Inflammatory macrophage treated with lipopolysaccharide for 4 hours (primary cell): ENCODE data around the gene ASB13.
"Not testable (repeated sequence)": the region's sequence is repeated elsewhere in the genome, so short reads cannot be mapped to it uniquely, and the experiment has no call there.

Experiments used
- DNase-seq: peaks from one replicate; pipeline ENCODE4 v3.0.0-alpha.2; 2020

Gene ASB13

GRCh38 chr10:5622186-5622960 lies 44.0 kb downstream of the ASB13 start:
- no peak for DNase-seq

GRCh38 chr10:5621371-5621770 lies 45.0 kb downstream of the ASB13 start:
- DNase-seq = not testable (repeated sequence)

GRCh38 chr10:5620966-5621365 lies 45.4 kb downstream of the ASB13 start:
- no peak for DNase-seq

DNA sequence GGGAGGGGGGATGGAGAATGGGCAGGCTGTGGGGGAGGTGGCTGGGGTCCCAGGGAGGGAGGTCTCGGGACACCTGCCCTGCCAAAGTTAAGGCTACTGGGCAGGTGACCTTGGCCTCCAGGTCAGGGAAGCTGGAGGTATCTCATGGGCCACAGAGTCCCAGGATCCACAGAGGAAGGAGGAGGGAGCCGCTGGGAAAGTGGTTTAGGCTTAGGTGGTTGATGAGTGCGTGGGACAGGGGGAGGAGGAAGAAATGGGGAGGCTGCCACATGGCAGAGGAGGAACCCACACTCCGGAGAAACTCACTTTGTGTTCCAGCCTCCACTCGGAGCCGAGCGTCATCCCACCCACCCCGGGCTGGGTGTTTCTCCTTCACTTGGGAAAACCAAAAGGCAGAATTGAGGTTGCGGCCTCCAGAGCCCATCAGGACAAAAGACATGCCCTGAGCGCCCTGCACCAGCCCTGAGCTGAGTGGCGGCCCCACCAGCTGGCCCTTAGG lies 46.1 kb downstream of the ASB13 start:
- no peak for DNase-seq

GRCh38 chr10:5619362-5620211 lies 46.8 kb downstream of the ASB13 start:
- no peak for DNase-seq

DNA sequence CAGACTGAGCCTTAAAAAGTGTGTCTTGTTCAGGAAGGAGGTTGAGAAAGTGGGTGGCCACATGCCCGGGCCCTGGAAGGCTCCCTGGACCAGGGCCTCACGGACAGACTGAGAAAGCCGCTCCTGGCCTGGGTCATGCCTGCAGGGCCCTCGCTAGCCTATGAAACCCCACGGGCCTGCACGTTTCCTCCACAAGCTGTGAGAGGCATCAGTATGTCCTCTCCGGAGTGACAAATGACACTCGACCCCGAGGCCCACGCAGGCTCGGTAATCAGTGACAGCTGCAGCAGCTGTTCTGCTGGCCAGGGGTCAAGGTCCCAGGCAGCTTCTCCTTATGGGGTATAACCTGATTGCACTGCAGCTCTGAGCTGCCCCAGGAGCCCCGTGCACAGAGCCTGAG lies 47.6 kb downstream of the ASB13 start:
- DNase-seq = no peak

DNA sequence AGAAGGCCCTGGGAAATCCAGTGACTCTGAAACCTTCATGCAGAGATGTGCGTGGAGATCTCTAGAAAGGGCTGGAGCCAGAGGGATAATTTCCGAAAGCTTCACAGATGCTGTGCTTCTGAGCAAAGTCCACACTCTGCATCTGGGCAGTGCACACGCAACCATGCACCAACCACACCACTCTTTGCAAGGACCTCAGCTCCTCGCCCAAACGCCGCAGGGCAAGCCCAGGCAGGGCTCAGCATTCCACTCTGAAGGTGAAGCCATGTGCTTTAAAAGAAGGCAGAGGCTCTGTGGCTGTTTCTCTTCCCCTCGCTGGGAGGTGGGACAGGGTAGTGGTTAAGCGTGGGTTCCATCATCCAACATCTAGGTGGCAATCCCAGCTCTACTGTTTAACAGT lies 48.4 kb downstream of the ASB13 start:
- no peak for DNase-seq

- DNase-seq = no peak
Measured at GRCh38 chr10:5617521-5617920, 48.9 kb downstream of the ASB13 start.

DNA sequence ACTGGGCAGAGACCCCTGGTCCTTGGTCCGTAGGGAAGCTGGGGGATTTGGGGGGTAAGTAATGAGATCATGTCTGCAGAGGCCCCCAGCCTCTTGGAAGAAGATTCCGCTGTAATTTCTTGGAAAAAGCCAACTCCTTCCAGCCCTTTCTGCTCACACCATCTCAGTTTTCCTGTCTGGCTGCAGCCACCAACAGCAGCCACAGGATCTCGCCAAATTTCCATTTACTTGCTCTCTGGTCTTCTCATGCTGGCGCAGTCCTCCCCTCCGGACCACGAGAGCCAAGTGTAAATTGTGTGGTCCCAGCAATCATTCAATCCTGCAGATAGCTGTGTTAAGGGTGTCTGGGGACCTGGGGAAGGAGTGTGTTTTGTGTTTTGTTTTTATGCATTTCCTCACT lies 49.6 kb downstream of the ASB13 start:
- no peak for DNase-seq

DNA sequence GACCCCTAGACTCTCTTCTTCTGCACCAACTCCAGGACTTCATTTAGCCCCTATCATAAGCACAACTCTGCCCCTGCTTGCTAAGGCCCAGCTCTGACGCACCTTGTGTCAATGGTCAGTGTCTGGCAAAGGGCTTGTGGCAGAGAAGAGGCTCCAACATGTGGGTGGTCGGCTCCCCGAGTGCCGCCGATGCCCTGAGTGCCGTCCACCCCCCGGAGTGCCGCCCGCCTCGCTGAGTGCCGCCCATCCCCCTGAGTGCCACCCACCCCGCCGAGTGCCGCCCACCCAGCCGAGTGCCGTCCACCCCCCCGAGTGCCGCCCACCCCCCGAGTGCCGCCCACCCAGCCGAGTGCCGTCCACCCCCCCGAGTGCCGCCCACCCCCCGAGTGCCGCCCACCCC lies 50.3 kb downstream of the ASB13 start:
- no peak for DNase-seq

DNA sequence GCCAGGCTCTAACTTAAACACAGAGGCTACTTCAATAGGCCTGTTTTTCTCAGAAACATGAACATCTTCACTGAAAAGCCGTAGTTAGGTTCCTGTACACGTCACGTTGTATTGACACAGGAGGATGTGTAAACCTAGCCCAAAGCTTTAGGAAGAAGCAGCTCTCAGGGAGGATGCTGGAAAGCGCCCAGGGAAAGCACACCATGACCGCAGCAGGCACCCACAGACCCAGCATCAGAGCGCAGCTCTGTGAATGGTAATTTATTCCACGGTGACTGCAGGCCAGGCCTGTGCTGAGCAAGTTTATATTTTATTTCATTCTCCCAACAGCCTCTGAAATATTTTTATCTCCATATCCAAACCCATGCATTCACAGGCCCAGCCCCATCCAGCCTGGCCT lies 51.1 kb downstream of the ASB13 start:
- DNase-seq = no peak

- no peak for DNase-seq
Measured at GRCh38 chr10:5614155-5614721, 52.2 kb downstream of the ASB13 start.

DNA sequence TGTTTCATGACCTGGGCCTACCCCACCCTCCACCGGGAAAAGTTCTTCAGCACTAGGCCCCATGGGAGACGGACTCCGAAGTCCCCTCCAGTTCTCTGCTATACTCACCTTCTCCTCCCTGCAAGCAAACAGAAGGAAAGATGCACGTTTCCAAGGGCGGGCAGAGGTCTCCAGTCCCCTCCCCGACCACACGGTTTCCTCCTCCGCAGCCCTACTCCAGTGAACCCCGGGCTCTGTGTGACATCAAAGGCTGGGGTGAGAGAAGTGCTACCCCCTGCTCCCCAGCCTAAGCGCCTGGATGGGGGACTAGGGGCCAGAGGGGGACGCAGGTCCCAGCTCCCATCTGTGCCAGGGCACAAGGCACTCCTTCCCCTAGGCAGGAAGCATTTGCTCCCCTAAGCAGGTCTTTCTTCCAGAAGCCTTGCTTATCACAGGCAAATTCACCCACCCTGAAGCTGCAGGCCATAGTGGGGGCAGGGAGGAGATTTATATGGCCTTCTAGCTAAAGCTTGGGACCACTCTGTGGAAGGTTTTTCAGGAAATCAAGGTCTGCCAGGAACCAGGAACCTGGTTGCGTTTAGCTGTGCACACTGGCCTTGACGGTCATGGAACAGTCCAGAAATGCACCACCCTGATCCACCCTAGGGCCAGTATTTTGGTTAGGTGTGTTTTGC lies 52.8 kb downstream of the ASB13 start:
- DNase-seq = no peak

DNA sequence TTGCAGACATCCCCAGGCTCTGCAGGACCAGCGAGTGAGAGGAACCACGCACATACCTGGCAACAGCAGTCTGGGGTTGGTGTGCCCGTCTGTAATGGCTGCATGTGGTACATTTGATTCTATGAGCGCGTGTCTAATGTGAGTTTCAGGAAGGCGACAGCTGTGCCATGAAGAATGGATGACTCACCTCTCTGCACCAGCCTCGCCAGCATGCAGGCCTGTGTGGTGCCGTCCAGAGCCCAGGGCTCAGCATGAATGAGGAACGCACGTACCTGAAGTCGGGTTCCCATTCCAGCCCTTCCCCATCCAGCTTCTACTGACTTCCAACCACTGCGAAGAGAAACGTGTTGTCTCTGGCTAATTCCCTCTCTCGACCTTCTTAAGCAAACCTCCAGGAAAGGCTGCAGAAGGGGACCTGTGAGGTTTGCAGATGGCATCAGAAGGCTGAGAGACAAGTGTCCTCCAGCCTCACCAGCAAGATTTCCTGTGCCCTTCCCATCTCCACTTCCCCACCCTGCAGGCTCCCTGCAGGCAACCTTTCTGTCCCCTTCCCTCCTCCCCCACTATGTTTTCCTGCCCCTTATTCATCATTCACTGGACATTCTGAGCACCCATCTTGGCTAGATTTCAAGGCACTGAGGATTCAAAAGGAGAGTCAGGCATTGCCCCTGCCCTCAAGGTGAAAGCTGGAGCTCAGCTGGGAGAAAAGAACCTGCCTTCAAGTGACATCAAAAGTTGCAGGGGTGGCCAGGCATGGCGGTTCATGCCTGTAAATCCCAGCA lies 54.3 kb downstream of the ASB13 start:
- DNase-seq = no peak

DNA sequence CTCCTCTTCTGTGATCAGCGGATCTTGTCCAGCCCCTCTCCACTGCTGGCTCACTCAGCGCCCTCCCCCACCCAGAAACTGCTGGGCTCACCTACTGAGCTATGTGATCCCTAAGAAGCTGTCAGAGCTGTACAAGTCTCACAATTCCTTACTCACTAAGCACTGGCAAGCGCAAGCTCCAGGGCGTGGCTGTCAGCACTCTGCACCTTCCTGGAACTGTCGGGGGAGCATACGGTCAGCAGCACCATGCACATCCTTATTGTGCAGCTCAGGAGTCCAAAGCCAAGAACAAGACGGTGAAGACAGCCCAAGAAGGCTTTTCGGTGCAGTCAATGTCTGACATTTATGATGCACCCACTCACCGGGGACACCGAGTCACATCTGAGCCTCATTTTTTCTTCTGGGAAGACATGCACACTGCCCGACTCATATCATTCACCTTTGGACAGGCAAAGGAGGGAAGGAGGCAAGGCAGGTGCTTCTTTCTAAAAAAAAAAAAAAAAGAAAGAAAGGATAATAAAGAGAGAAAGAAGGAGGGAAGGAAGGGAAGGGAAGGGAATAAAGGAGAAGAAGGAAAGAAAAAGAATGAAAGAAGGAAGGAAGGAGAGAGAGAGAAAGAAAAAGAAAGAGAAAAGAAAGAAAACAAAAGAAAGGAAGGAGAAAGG lies 56.3 kb downstream of the ASB13 start:
- DNase-seq = no peak

DNA sequence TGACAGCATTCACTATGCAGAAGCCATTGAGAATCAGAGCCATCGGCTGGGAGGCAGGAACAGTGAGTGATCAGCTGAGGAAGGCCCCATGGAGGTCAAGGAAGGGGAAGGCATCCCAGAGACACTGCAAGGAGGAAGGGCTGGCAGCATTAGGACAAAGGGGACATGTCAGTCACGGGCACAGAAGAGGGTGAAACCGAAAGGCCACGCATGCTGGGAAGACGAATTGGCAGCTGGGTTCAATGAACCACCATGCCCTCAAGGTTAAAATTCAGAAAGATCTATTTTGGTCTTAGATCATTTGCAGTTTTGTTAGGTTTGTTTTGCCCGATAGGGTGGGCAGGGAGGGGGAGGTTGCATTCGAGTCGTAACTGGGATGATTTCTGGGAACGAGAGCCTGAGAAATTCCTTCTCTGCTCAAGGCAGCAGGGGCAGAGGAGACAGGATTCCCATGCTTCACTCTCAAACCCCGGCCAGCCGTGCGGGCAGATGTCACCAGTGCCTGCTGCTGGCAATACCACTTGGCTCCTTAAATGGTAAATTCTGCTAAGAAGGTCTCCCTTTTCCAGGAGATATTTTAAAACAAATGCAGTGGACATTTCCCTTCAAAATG lies 57.7 kb downstream of the ASB13 start:
- no peak for DNase-seq

- DNase-seq = no peak
Measured at GRCh38 chr10:5607594-5607993, 58.8 kb downstream of the ASB13 start.

- no peak for DNase-seq
Measured at GRCh38 chr10:5606864-5607263, 59.5 kb downstream of the ASB13 start.

- DNase-seq = no peak
Measured at GRCh38 chr10:5606321-5606720, 60.1 kb downstream of the ASB13 start.

DNA sequence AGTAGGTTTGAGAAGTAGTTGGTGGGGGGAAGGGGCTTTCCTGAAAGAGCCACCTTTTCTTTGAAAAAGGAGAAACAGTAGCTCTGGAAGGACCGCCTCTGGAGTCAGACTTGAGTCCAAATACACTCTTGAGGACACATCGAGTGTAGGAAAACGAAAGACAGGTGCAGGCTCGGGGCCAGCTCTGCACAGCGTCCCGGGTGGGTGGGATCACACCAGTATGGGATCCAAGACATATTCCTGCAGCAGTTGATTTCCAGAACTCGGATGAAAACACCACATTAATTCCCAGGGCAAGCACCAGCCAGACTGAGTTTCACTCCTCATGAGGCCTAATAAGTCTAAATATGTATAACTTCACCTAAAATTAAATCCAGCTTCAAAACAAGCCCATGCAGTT lies 61.4 kb downstream of the ASB13 start:
- no peak for DNase-seq

DNA sequence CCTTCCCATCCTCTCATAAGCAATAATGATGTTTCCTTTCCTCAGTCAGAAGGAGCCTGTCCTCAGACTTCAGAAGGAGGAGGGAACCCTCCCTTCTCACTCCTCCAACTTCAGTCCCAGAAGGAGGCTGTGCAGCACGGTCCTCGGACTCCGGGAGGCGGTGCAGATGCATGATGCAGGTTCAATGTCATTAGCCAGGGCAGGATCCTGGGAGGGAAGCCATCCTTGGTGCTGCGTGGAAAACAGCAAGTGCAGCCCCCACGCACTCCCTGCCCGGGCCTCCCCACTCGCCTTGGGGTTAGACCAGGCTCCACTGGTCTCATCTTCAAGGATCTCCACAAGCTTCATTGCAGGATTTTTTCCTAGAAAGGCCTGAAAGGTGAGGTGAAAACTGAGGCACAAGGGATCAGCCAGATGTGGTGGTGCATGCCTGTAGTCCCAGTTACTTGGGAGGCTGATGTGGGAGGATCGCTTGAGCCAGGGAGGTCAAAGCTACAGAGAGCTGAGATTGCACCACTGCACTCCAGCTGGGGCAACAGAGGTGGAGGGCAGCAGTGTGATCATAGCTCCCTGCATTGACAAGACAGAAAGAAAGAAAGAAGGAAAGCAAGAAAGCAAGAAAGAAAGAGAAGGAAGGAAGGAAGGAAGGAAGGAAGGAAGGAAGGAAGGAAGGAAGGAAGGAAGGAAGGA lies 62.0 kb downstream of the ASB13 start:
- no peak for DNase-seq
